HG02885 (cell line): ENCODE data around the gene MPL.
"Not testable (repeated sequence)": the region's sequence is repeated elsewhere in the genome, so short reads cannot be mapped to it uniquely, and the experiment has no call there.

ENCODE experiments used
- ATAC-seq: cut with Tn5 transposase; IDR thresholded peaks from one replicate; pipeline ENCODE4 v1.9.1; 2021; ENCODE audit warnings: mild to moderate bottlenecking; ENCODE audit not compliant: unreplicated experiment, poor library complexity

MPL gene

GRCh38 chr1:43369779-43370178 is 32.2 kb downstream of the MPL start:
- ATAC-seq = not testable (repeated sequence)

GRCh38 chr1:43370564-43370963 is 32.9 kb downstream of the MPL start:
- no peak for ATAC-seq

GRCh38 chr1:43372172-43372571 is 34.6 kb downstream of the MPL start:
- no peak for ATAC-seq

- no peak for ATAC-seq
These were observed 35.7 kb downstream of the MPL start for GRCh38 chr1:43373066-43373940.

GRCh38 chr1:43376723-43377235 is 39.2 kb downstream of the MPL start:
- no peak for ATAC-seq

GRCh38 chr1:43377831-43378230 is 40.2 kb downstream of the MPL start:
- no peak for ATAC-seq

- no peak for ATAC-seq
These were observed 41.9 kb downstream of the MPL start for GRCh38 chr1:43379476-43379875.

GRCh38 chr1:43381612-43382011 is 44.0 kb downstream of the MPL start:
- no peak for ATAC-seq

- no peak for ATAC-seq
These were observed 44.6 kb downstream of the MPL start for GRCh38 chr1:43382027-43382779.

- no peak for ATAC-seq
These were observed 45.8 kb downstream of the MPL start for GRCh38 chr1:43383449-43383848.

GRCh38 chr1:43386676-43387075 is 49.1 kb downstream of the MPL start:
- no peak for ATAC-seq

GRCh38 chr1:43387976-43388599 is 50.5 kb downstream of the MPL start:
- no peak for ATAC-seq

GRCh38 chr1:43388613-43389012 is 51.0 kb downstream of the MPL start:
- ATAC-seq = no peak

GRCh38 chr1:43389326-43390313 is 52.0 kb downstream of the MPL start, which contains the start of the genes MED8 and SZT2:
Gene MED8 (minus strand): TSS chr1:43389800. CDS start chr1:43389764, 36 bp downstream.
Gene SZT2 (plus strand): TSS chr1:43389899. CDS start chr1:43389969, 70 bp downstream.
- ATAC-seq = peak; percentile 95

- no peak for ATAC-seq
These were observed 55.1 kb downstream of the MPL start for GRCh38 chr1:43392702-43393101.

GRCh38 chr1:43395523-43395922 is 57.9 kb downstream of the MPL start:
- no peak for ATAC-seq

GRCh38 chr1:43396059-43396458 is 58.4 kb downstream of the MPL start:
- ATAC-seq = no peak

GRCh38 chr1:43398227-43398626 is 60.6 kb downstream of the MPL start:
- no peak for ATAC-seq

GRCh38 chr1:43400441-43400840 is 62.8 kb downstream of the MPL start:
- ATAC-seq = not testable (repeated sequence)
